Measurements from ENCODE around the gene SLC7A8.

SLC7A8 gene

GRCh38 chr14:23173031-23173430 lies 10.4 kb downstream of the SLC7A8 start:
- no peak overlapping the region for H3K27ac Mint-ChIP-seq
- no peaks in the 10 kb centered on the region for H3K36me3 Mint-ChIP-seq (ENCODE audit: low read depth)
- no peak for DNase-seq
- H3K9me3 Mint-ChIP-seq, result no peaks in the 10 kb centered on the region
- H3K4me1 Mint-ChIP-seq (ENCODE audit: low read depth), result peaks cover 29% of the 10 kb centered on the region
- H3K4me3 Mint-ChIP-seq, result no peak overlapping the region
- peaks cover 5% of the 10 kb centered on the region for H3K27me3 Mint-ChIP-seq

- Mint-ChIP-seq H3K36me3 (ENCODE audit: low read depth) (no peaks in the 10 kb centered on the region), H3K4me1 (ENCODE audit: low read depth) (peaks cover 25% of the 10 kb centered on the region), H3K4me3 (no peak overlapping the region), H3K9me3 (no peaks in the 10 kb centered on the region), H3K27ac (no peak overlapping the region), H3K27me3 (peaks cover 4% of the 10 kb centered on the region)
- no peak for DNase-seq
These were observed 10.9 kb downstream of the SLC7A8 start for GRCh38 chr14:23172574-23172973.

- Mint-ChIP-seq H3K9me3 (no peaks in the 10 kb centered on the region), H3K4me3 (no peak overlapping the region), H3K4me1 (ENCODE audit: low read depth) (peaks cover 20% of the 10 kb centered on the region), H3K36me3 (ENCODE audit: low read depth) (no peaks in the 10 kb centered on the region), H3K27me3 (peaks cover 4% of the 10 kb centered on the region), H3K27ac (no peak overlapping the region)
- DNase-seq, result no peak
These were observed 11.4 kb downstream of the SLC7A8 start for GRCh38 chr14:23172096-23172495.

- Mint-ChIP-seq H3K36me3 (ENCODE audit: low read depth) (no peaks in the 10 kb centered on the region), H3K27ac (no peak overlapping the region), H3K27me3 (peaks cover 4% of the 10 kb centered on the region), H3K9me3 (no peaks in the 10 kb centered on the region), H3K4me3 (no peak overlapping the region), H3K4me1 (ENCODE audit: low read depth) (peaks cover 19% of the 10 kb centered on the region)
- DNase-seq, result no peak
These were observed 12.1 kb downstream of the SLC7A8 start for GRCh38 chr14:23171222-23171975.

GRCh38 chr14:23169622-23170021 lies 13.8 kb downstream of the SLC7A8 start:
- Mint-ChIP-seq H3K4me1 (ENCODE audit: low read depth) (peaks cover 19% of the 10 kb centered on the region), H3K9me3 (no peaks in the 10 kb centered on the region), H3K27me3 (no peaks in the 10 kb centered on the region), H3K36me3 (ENCODE audit: low read depth) (no peaks in the 10 kb centered on the region), H3K27ac (no peak overlapping the region), H3K4me3 (no peak overlapping the region)
- DNase-seq, result no peak

- Mint-ChIP-seq H3K4me3 (no peak overlapping the region), H3K27me3 (no peaks in the 10 kb centered on the region), H3K36me3 (ENCODE audit: low read depth) (no peaks in the 10 kb centered on the region), H3K9me3 (no peaks in the 10 kb centered on the region), H3K27ac (no peak overlapping the region), H3K4me1 (ENCODE audit: low read depth) (peaks cover 14% of the 10 kb centered on the region)
- no peak for DNase-seq
These were observed 15.2 kb downstream of the SLC7A8 start for GRCh38 chr14:23168246-23168645.

- H3K4me1 Mint-ChIP-seq (ENCODE audit: low read depth), result peaks cover 14% of the 10 kb centered on the region
- no peak for DNase-seq
- no peaks in the 10 kb centered on the region for H3K9me3 Mint-ChIP-seq
- no peak overlapping the region for H3K4me3 Mint-ChIP-seq
- H3K27me3 Mint-ChIP-seq, result no peaks in the 10 kb centered on the region
- H3K27ac Mint-ChIP-seq, result no peak overlapping the region
- no peaks in the 10 kb centered on the region for H3K36me3 Mint-ChIP-seq (ENCODE audit: low read depth)
These were observed 16.2 kb downstream of the SLC7A8 start for GRCh38 chr14:23167116-23167847.

GRCh38 chr14:23164949-23165348 lies 18.5 kb downstream of the SLC7A8 start:
- Mint-ChIP-seq H3K36me3 (ENCODE audit: low read depth) (no peaks in the 10 kb centered on the region), H3K27me3 (no peaks in the 10 kb centered on the region), H3K27ac (no peak overlapping the region), H3K9me3 (no peaks in the 10 kb centered on the region), H3K4me3 (no peak overlapping the region), H3K4me1 (ENCODE audit: low read depth) (peaks cover 19% of the 10 kb centered on the region)
- no peak for DNase-seq

GRCh38 chr14:23164250-23164649 lies 19.2 kb downstream of the SLC7A8 start:
- Mint-ChIP-seq H3K9me3 (no peaks in the 10 kb centered on the region), H3K36me3 (ENCODE audit: low read depth) (no peaks in the 10 kb centered on the region), H3K4me3 (no peak overlapping the region), H3K27me3 (no peaks in the 10 kb centered on the region), H3K27ac (no peak overlapping the region), H3K4me1 (ENCODE audit: low read depth) (peaks cover 19% of the 10 kb centered on the region)
- DNase-seq, result no peak

GRCh38 chr14:23163830-23164229 lies 19.6 kb downstream of the SLC7A8 start:
- no peaks in the 10 kb centered on the region for H3K36me3 Mint-ChIP-seq (ENCODE audit: low read depth)
- no peak overlapping the region for H3K4me3 Mint-ChIP-seq
- H3K27ac Mint-ChIP-seq, result no peak overlapping the region
- DNase-seq, result no peak
- peaks cover 19% of the 10 kb centered on the region for H3K4me1 Mint-ChIP-seq (ENCODE audit: low read depth)
- no peaks in the 10 kb centered on the region for H3K9me3 Mint-ChIP-seq
- no peaks in the 10 kb centered on the region for H3K27me3 Mint-ChIP-seq

- H3K9me3 Mint-ChIP-seq, result no peaks in the 10 kb centered on the region
- H3K27me3 Mint-ChIP-seq, result no peaks in the 10 kb centered on the region
- peak overlapping the region; percentile 23 for H3K27ac Mint-ChIP-seq
- no peak overlapping the region for H3K4me3 Mint-ChIP-seq
- DNase-seq, result no peak
- H3K36me3 Mint-ChIP-seq (ENCODE audit: low read depth), result no peaks in the 10 kb centered on the region
- H3K4me1 Mint-ChIP-seq (ENCODE audit: low read depth), result peaks cover 19% of the 10 kb centered on the region
These were observed 20.7 kb downstream of the SLC7A8 start for GRCh38 chr14:23162800-23163199.

GRCh38 chr14:23162005-23162404 lies 21.5 kb downstream of the SLC7A8 start:
- Mint-ChIP-seq H3K27ac (peak overlapping the region; percentile 29), H3K27me3 (no peaks in the 10 kb centered on the region), H3K4me3 (no peak overlapping the region), H3K9me3 (no peaks in the 10 kb centered on the region), H3K4me1 (ENCODE audit: low read depth) (peaks cover 19% of the 10 kb centered on the region), H3K36me3 (ENCODE audit: low read depth) (no peaks in the 10 kb centered on the region)
- DNase-seq, result no peak

- Mint-ChIP-seq H3K36me3 (ENCODE audit: low read depth) (no peaks in the 10 kb centered on the region), H3K4me3 (no peak overlapping the region), H3K4me1 (ENCODE audit: low read depth) (peaks cover 19% of the 10 kb centered on the region), H3K27me3 (no peaks in the 10 kb centered on the region), H3K9me3 (no peaks in the 10 kb centered on the region), H3K27ac (no peak overlapping the region)
- DNase-seq, result no peak
These were observed 22.4 kb downstream of the SLC7A8 start for GRCh38 chr14:23160924-23161522.

- DNase-seq, result no peak
- Mint-ChIP-seq H3K4me1 (ENCODE audit: low read depth) (peaks cover 29% of the 10 kb centered on the region), H3K27me3 (no peaks in the 10 kb centered on the region), H3K9me3 (no peaks in the 10 kb centered on the region), H3K4me3 (no peak overlapping the region), H3K36me3 (ENCODE audit: low read depth) (no peaks in the 10 kb centered on the region), H3K27ac (no peak overlapping the region)
These were observed 23.9 kb downstream of the SLC7A8 start for GRCh38 chr14:23159532-23159931.

- Mint-ChIP-seq H3K27me3 (no peaks in the 10 kb centered on the region), H3K36me3 (ENCODE audit: low read depth) (no peaks in the 10 kb centered on the region), H3K9me3 (no peaks in the 10 kb centered on the region), H3K4me1 (ENCODE audit: low read depth) (peaks cover 33% of the 10 kb centered on the region), H3K27ac (no peak overlapping the region), H3K4me3 (no peak overlapping the region)
- DNase-seq, result no peak
These were observed 24.7 kb downstream of the SLC7A8 start for GRCh38 chr14:23158779-23159178.
